IMR-90 (cell line): ENCODE results near the gene ANO1.

Source experiments
- POLR2A ChIP-seq: IDR thresholded peaks from 2 replicates; pipeline ENCODE4 v1.6.1; 2012; ENCODE audit warnings: mild to moderate bottlenecking, low read depth, low read length
- RAD21 ChIP-seq: IDR thresholded peaks from 2 replicates; pipeline ENCODE4 v1.6.1; 2012; ENCODE audit warnings: low read length, improper control_type of control experiment
- SMC3 ChIP-seq: fragments of 150-350 bp; IDR thresholded peaks from 2 replicates; pipeline ENCODE4 v1.6.1; 2016; ENCODE audit warnings: low read depth, mild to moderate bottlenecking, antibody characterized with exemption, low read length, moderate library complexity
- TF ChIP-seq, protein P1 (sequence below): conservative IDR thresholded peaks from 2 replicates; pipeline ENCODE4 v1.5.1; 2012; ENCODE audit warnings: mild to moderate bottlenecking, low read depth, low read length, improper control_type of control experiment
- TF ChIP-seq, protein P2 (sequence below): fragments of 150-350 bp; IDR thresholded peaks from 2 replicates; pipeline ENCODE4 v1.6.1; 2017; ENCODE audit warnings: mild to moderate bottlenecking, antibody characterized with exemption, low read length, low read depth

DNA sequence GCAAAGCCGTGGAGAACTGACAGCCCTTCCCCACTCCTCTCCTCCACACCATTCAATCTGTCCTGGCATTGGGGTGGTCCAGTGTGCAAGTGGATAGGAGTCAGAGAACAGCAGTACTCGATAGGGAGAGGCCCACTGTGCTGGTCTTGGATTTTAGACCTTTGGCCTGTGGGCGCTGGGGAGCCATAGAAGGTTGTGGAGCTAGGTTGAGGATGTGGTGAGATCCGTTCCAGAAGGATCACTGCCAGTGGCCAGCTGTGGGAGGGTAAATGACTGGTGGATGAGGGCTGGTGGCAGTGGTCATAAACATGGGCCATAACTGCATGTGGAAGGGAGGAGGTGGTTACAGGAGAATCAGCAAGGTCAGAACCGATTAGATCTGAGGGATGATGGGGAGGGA, 28.6 kb downstream of the ANO1 start:
- TF ChIP-seq RAD21 (no peak), SMC3 (no peak), POLR2A (no peak)
- TF ChIP-seq, protein P1, sequence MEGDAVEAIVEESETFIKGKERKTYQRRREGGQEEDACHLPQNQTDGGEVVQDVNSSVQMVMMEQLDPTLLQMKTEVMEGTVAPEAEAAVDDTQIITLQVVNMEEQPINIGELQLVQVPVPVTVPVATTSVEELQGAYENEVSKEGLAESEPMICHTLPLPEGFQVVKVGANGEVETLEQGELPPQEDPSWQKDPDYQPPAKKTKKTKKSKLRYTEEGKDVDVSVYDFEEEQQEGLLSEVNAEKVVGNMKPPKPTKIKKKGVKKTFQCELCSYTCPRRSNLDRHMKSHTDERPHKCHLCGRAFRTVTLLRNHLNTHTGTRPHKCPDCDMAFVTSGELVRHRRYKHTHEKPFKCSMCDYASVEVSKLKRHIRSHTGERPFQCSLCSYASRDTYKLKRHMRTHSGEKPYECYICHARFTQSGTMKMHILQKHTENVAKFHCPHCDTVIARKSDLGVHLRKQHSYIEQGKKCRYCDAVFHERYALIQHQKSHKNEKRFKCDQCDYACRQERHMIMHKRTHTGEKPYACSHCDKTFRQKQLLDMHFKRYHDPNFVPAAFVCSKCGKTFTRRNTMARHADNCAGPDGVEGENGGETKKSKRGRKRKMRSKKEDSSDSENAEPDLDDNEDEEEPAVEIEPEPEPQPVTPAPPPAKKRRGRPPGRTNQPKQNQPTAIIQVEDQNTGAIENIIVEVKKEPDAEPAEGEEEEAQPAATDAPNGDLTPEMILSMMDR = no peak
- TF ChIP-seq, protein P2, sequence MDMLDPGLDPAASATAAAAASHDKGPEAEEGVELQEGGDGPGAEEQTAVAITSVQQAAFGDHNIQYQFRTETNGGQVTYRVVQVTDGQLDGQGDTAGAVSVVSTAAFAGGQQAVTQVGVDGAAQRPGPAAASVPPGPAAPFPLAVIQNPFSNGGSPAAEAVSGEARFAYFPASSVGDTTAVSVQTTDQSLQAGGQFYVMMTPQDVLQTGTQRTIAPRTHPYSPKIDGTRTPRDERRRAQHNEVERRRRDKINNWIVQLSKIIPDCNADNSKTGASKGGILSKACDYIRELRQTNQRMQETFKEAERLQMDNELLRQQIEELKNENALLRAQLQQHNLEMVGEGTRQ = no peak
